ENCODE data around the gene GJB3.
"Not testable (repeated sequence)": the region's sequence is repeated elsewhere in the genome, so short reads cannot be mapped to it uniquely, and the experiment has no call there.

GJB3 gene

DNA sequence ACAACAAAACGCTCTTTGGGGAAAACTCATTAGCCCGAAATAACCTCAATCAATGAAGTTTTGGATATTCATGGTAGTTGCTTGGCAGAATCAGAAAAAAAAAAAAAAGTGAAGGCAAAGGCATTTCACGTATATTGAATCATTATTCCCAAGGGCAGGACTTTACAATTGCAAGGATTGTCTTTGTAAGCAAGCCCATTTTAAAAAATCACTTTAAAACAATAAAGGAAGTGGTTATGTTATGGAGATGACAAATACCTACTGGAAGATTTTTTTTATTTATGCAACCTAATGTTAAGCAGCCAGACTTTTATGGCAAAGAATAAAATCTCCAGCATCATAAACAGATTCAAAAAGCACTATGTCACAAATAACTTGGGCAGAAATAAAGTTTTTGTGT lies 12.2 kb upstream of the GJB3 start:
- Histone ChIP-seq H4K20me1 (ENCODE audit: insufficient read depth, low read length) (no peaks in the 10 kb centered on the region), H3K9me3 (ENCODE audit: insufficient read depth, low read length) (no peaks in the 10 kb centered on the region), H3K79me2 (ENCODE audit: low read length) (no peaks in the 10 kb centered on the region), H3K4me3 (ENCODE audit: low read length) (no peak overlapping the region), H3K36me3 (replicated peaks; ENCODE audit: low read depth, low read length) (no peaks in the 10 kb centered on the region), H3K27ac (ENCODE audit: low read length) (no peak overlapping the region), H3K4me2 (ENCODE audit: low read length) (no peak overlapping the region), H3K9ac (ENCODE audit: low read length) (no peak overlapping the region), H3K4me1 (ENCODE audit: low read length) (no peaks in the 10 kb centered on the region), H3K27me3 (ENCODE audit: low read depth, low read length) (0 out of 2 replicates have a peak, but pooled peaks cover 4% of the 10 kb centered on the region), H2AFZ (ENCODE audit: low read depth, low read length) (no peak overlapping the region)
- TF ChIP-seq EZH2phosphoT487 (IDR thresholded peaks at IDR 0.05; ENCODE audit: low read depth), result no peak
- TF ChIP-seq, protein P1, sequence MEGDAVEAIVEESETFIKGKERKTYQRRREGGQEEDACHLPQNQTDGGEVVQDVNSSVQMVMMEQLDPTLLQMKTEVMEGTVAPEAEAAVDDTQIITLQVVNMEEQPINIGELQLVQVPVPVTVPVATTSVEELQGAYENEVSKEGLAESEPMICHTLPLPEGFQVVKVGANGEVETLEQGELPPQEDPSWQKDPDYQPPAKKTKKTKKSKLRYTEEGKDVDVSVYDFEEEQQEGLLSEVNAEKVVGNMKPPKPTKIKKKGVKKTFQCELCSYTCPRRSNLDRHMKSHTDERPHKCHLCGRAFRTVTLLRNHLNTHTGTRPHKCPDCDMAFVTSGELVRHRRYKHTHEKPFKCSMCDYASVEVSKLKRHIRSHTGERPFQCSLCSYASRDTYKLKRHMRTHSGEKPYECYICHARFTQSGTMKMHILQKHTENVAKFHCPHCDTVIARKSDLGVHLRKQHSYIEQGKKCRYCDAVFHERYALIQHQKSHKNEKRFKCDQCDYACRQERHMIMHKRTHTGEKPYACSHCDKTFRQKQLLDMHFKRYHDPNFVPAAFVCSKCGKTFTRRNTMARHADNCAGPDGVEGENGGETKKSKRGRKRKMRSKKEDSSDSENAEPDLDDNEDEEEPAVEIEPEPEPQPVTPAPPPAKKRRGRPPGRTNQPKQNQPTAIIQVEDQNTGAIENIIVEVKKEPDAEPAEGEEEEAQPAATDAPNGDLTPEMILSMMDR (IDR thresholded peaks at IDR 0.05; ENCODE audit: low read depth, low read length), result no peak

DNA sequence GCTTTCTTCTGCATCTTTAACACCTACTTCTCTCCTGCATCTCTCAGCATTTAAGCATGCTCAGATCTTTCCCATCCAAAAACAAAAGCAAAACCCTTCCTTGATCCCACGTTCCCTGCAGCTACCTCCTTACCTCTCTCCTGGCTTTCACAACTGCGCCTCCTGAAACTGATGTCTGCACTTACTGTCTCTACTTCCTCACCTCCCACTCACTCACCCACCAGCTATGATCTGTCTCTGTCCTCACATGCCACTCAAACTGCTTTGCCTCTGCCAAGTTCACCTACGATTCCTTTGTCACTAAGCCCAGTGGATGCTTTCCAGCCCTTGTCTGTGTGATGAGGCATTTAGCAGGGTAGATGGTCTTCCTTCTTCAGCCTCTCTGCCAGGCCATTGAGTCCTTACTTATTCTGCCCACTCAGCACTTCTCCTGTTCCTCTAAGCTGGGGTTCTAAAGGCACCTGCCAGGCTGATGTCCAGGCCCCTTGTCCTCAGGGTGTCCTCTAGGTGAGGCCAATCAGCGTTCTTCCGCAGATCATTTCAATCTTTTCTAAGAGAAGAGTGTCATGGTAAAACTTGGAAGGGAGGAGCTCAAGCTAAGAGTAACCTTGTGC lies 10.0 kb upstream of the GJB3 start:
- Histone ChIP-seq H3K4me1 (ENCODE audit: low read length) (no peaks in the 10 kb centered on the region), H3K27ac (ENCODE audit: low read length) (no peak overlapping the region), H3K36me3 (replicated peaks; ENCODE audit: low read depth, low read length) (no peaks in the 10 kb centered on the region), H3K79me2 (ENCODE audit: low read length) (no peaks in the 10 kb centered on the region), H4K20me1 (ENCODE audit: insufficient read depth, low read length) (no peaks in the 10 kb centered on the region), H2AFZ (ENCODE audit: low read depth, low read length) (no peak overlapping the region), H3K4me3 (ENCODE audit: low read length) (no peak overlapping the region), H3K27me3 (ENCODE audit: low read depth, low read length) (0 out of 2 replicates have a peak, but pooled peaks cover 4% of the 10 kb centered on the region), H3K9me3 (ENCODE audit: insufficient read depth, low read length) (no peaks in the 10 kb centered on the region), H3K9ac (ENCODE audit: low read length) (no peak overlapping the region), H3K4me2 (ENCODE audit: low read length) (no peak overlapping the region)
- no peak for TF ChIP-seq EZH2phosphoT487 (IDR thresholded peaks at IDR 0.05; ENCODE audit: low read depth)
- TF ChIP-seq, protein P1 (IDR thresholded peaks at IDR 0.05; ENCODE audit: low read depth, low read length), result no peak

DNA sequence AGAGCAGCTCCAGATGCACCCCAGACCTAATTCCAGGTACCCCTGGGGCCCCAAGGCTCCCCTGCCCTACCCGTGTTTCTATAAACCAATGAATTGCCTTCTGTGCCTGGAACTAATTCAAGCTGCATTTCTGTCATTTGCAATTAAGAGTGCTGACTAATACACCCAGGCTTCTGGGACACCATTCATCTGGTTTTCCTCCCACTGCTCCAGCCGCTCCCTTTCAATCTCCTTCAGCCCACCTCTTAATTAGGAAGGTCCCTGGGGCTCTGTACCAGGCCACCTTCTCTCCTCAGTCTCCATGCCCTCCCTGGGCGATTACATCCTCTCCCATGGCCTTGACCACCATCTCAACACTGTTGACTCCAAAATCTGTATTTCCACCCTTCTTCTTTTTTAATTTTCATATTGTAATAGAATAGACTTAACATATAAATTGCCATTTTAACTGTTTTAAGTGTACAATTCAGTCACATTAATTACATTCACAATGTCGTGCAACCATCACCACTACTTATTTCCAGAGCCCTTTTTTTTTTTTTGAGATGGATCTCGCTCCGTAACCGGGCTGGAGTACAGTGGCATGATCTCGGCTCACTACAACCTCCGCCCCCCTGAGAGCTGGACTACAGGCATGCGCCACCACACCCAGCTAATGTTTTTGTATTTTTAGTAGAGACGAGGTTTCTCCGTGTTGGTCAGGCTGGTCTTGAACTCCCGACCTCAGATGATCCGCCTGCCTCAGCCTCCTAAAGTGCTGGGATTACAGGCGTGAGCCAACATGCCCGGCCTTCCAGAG lies 9.2 kb upstream of the GJB3 start:
- TF ChIP-seq, protein P1 (IDR thresholded peaks at IDR 0.05; ENCODE audit: low read depth, low read length), result no peak
- no peak for TF ChIP-seq EZH2phosphoT487 (IDR thresholded peaks at IDR 0.05; ENCODE audit: low read depth)
- Histone ChIP-seq H2AFZ (ENCODE audit: low read depth, low read length) (no peak overlapping the region), H3K36me3 (replicated peaks; ENCODE audit: low read depth, low read length) (no peaks in the 10 kb centered on the region), H3K4me3 (ENCODE audit: low read length) (no peak overlapping the region), H3K27me3 (ENCODE audit: low read depth, low read length) (0 out of 2 replicates have a peak, but pooled peaks cover 4% of the 10 kb centered on the region), H3K4me1 (ENCODE audit: low read length) (no peaks in the 10 kb centered on the region), H4K20me1 (ENCODE audit: insufficient read depth, low read length) (no peaks in the 10 kb centered on the region), H3K9me3 (ENCODE audit: insufficient read depth, low read length) (no peaks in the 10 kb centered on the region), H3K79me2 (ENCODE audit: low read length) (no peaks in the 10 kb centered on the region), H3K4me2 (ENCODE audit: low read length) (no peak overlapping the region), H3K27ac (ENCODE audit: low read length) (no peak overlapping the region), H3K9ac (ENCODE audit: low read length) (no peak overlapping the region)

DNA sequence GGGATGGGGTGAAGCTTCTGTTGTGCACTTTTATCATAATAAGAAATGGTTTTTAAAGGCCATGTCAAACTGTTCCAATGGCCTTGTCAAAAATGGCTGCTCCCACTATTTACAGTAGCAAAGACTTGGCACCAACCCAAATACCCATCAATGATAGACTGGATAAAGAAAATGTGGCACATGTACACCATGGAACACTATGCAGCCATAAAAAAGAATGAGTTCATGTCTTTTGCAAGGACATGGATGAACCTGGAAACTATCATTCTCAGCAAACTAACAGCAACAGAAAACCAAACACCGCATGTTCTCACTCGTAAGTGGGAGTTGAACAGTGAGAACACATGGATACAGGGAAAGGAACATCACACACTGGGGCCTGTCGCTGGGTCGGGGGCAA lies 7.9 kb upstream of the GJB3 start:
- H3K4me2 ChIP-seq (ENCODE audit: low read length), result not testable (repeated sequence)

More for the DNA sequence above, 7.9 kb upstream of the GJB3 start:
- not testable (repeated sequence) for H3K79me2 ChIP-seq (ENCODE audit: low read length); H3K27me3 ChIP-seq (ENCODE audit: low read depth, low read length); H3K4me3 ChIP-seq (ENCODE audit: low read length); H2AFZ ChIP-seq (ENCODE audit: low read depth, low read length); H3K36me3 ChIP-seq (replicated peaks; ENCODE audit: low read depth, low read length); H4K20me1 ChIP-seq (ENCODE audit: insufficient read depth, low read length); H3K9me3 ChIP-seq (ENCODE audit: insufficient read depth, low read length); H3K27ac ChIP-seq (ENCODE audit: low read length); H3K4me1 ChIP-seq (ENCODE audit: low read length); H3K9ac ChIP-seq (ENCODE audit: low read length)
